HepG2 (cell line): ENCODE results near the gene JAZF1. TPM values are rescaled to one million over a fixed set of nuclear protein-coding genes. Genes with fewer than 3 reads are reported as not detected.

Experiments
- ATAC-seq: fragments of 200-7000 bp; cut with Tn5 transposase; 3 replicates; pipeline ENCODE4 v1.9.1; 2020; ENCODE audit warnings: mild to moderate bottlenecking, moderate library complexity
- BruUV-seq: library from RNA; stranded (reverse); fragments of 400-500 nt; replicated peaks from 2 replicates; lab custom pipeline; 2021; lab: Mats Ljungman, UMichigan
- CTCF ChIA-PET: fragments of 300-600 bp; formaldehyde crosslinking; extraction: SDS; loops from one replicate; lab custom pipeline; 2021; ENCODE audit warnings: low total read pairs, inconsistent platforms, low intra/inter-chr PET ratio; lab: Yijun Ruan, JAX
- POLR2A ChIA-PET: fragments of 350-600 bp; sonication (Branson Sonifier 250); formaldehyde crosslinking; loops from one replicate; lab custom pipeline; 2020; ENCODE audit warnings: antibody characterized with exemption, inconsistent platforms; lab: Yijun Ruan, JAX
- DNase-seq: peaks from one replicate; pipeline ENCODE4 v3.0.0-alpha.2; 2015; ENCODE audit warnings: low spot score
- FAIRE-seq: peaks from 3 replicates; lab custom pipeline; 2011; peaks lifted over from hg19 to GRCh38; lab: Jason Lieb, UNC
- H2AFZ ChIP-seq: one replicate; pipeline ENCODE4 v1.6.1; 2011; ENCODE audit warnings: low read length, inconsistent platforms
- H3K27ac ChIP-seq: fragments of 300-600 bp; 3 replicates; pipeline ENCODE4 v1.8.0; 2011; ENCODE audit warnings: mixed run types, mild to moderate bottlenecking, mixed read lengths, low read length, inconsistent platforms; ENCODE audit not compliant: insufficient read depth; ENCODE audit errors: extremely low read length
- H3K27me3 ChIP-seq, 2 experiments: fragments of 200-600 bp in 1 of 2; 2 replicates in 1 of 2; 3 replicates in 1 of 2; pipeline versions ENCODE4 v1.6.0 to v1.8.0; 2011; ENCODE audit warnings: low read length in 2 of 2, mild to moderate bottlenecking in 2 of 2, moderate library complexity in 2 of 2, inconsistent platforms in 1 of 2; ENCODE audit not compliant: insufficient read depth in 2 of 2, control insufficient read depth in 1 of 2
- H3K36me3 ChIP-seq, 2 experiments: fragments of 200-600 bp in 1 of 2; replicated peaks in 1 of 2; 2 replicates in 1 of 2; 3 replicates in 1 of 2; pipeline versions ENCODE4 v1.5.1 to v1.8.0; 2011; ENCODE audit warnings: low read length in 2 of 2, inconsistent platforms in 1 of 2; ENCODE audit not compliant: insufficient read depth in 2 of 2, control insufficient read depth in 1 of 2
- H3K4me1 ChIP-seq: 2 replicates; pipeline ENCODE4 v1.5.1; 2012; ENCODE audit warnings: low read length, inconsistent platforms; ENCODE audit not compliant: insufficient read depth
- H3K4me2 ChIP-seq: 2 replicates; pipeline ENCODE4 v1.6.0; 2011; ENCODE audit warnings: low read depth, low read length, inconsistent platforms
- H3K4me3 ChIP-seq, 3 experiments: fragments of 200-600 bp in 1 of 3; sonication (generic), shearing (Covaris generic) in 1 of 3; replicated peaks in 1 of 3; 2 replicates each; pipeline ENCODE4 v1.5.1; 2011 to 2016; ENCODE audit warnings: low read length in 3 of 3, inconsistent platforms in 2 of 3, low read depth in 2 of 3, mild to moderate bottlenecking in 2 of 3, control low read depth in 1 of 3, mixed read lengths in 1 of 3; ENCODE audit not compliant: insufficient read depth in 1 of 3
- H3K79me2 ChIP-seq: one replicate; pipeline ENCODE4 v1.6.1; 2011; ENCODE audit warnings: low read length, inconsistent platforms; ENCODE audit not compliant: insufficient read depth
- H3K9ac ChIP-seq: 2 replicates; pipeline ENCODE4 v1.6.0; 2011; ENCODE audit warnings: mild to moderate bottlenecking, low read depth, low read length, inconsistent platforms; ENCODE audit not compliant: insufficient read depth
- H3K9me3 ChIP-seq: 2 replicates; pipeline ENCODE4 v1.5.1; 2012; ENCODE audit warnings: mild to moderate bottlenecking, low read length
- H4K20me1 ChIP-seq: 2 replicates; pipeline ENCODE4 v1.6.0; 2011; ENCODE audit warnings: inconsistent platforms, mild to moderate bottlenecking, low read length, moderate library complexity; ENCODE audit not compliant: insufficient read depth
- AFF4 ChIP-seq: sonication (generic); formaldehyde crosslinking; IDR thresholded peaks from 2 replicates; pipeline ENCODE4 v1.4.0; 2020; ENCODE audit warnings: missing genetic modification reagents
- ARID5B ChIP-seq: IDR thresholded peaks from 2 replicates; pipeline ENCODE4 v1.4.0; 2020; ENCODE audit warnings: mild to moderate bottlenecking, missing genetic modification reagents
- HNRNPK ChIP-seq: fragments of 200-400 bp; formaldehyde crosslinking; IDR thresholded peaks from 2 replicates; pipeline ENCODE4 v1.6.1; 2018; ENCODE audit warnings: low read length, low read depth, moderate library complexity, mild to moderate bottlenecking; ENCODE audit not compliant: poor library complexity, severe bottlenecking
- JUND ChIP-seq: sonication (generic); formaldehyde crosslinking; IDR thresholded peaks from 2 replicates; pipeline ENCODE4 v1.8.0; 2022; ENCODE audit warnings: mild to moderate bottlenecking, missing genetic modification reagents
- KDM6A ChIP-seq: IDR thresholded peaks from 2 replicates; pipeline ENCODE4 v1.6.1; 2016; ENCODE audit warnings: low read depth
- NFE2 ChIP-seq: sonication (generic); formaldehyde crosslinking; IDR thresholded peaks from 2 replicates; pipeline ENCODE4 v1.4.0; 2020; ENCODE audit warnings: missing genetic modification reagents
- SIN3B ChIP-seq: fragments of 150-350 bp; IDR thresholded peaks from 2 replicates; pipeline ENCODE4 v1.6.1; 2014; ENCODE audit warnings: low read length
- TARDBP ChIP-seq: sonication (generic); formaldehyde crosslinking; IDR thresholded peaks from 2 replicates; pipeline ENCODE4 v1.8.0; 2022; ENCODE audit warnings: mild to moderate bottlenecking, missing genetic modification reagents
- ZNF10 ChIP-seq: sonication (generic); formaldehyde crosslinking; IDR thresholded peaks from 2 replicates; pipeline ENCODE4 v1.4.0; 2020; ENCODE audit warnings: mild to moderate bottlenecking, low read depth, missing genetic modification reagents, borderline replicate concordance
- ZNF121 ChIP-seq: sonication (generic); formaldehyde crosslinking; IDR thresholded peaks from 2 replicates; pipeline ENCODE4 v1.5.0; 2020; ENCODE audit warnings: mild to moderate bottlenecking, missing genetic modification reagents
- ZNF3 ChIP-seq: IDR thresholded peaks from 2 replicates; pipeline ENCODE4 v1.7.0; 2017; ENCODE audit warnings: inconsistent platforms
- ZNF329 ChIP-seq: sonication (generic); formaldehyde crosslinking; IDR thresholded peaks from 2 replicates; pipeline ENCODE4 v1.9.0; 2021; ENCODE audit warnings: low read depth, mild to moderate bottlenecking, missing genetic modification reagents
- ZNF773 ChIP-seq: sonication (generic); formaldehyde crosslinking; IDR thresholded peaks from 2 replicates; pipeline ENCODE4 v1.4.0; 2020; ENCODE audit warnings: missing genetic modification reagents, borderline replicate concordance
- ZNF816 ChIP-seq: sonication (generic); formaldehyde crosslinking; IDR thresholded peaks from 2 replicates; pipeline ENCODE4 v1.8.0; 2022; ENCODE audit warnings: missing genetic modification reagents, mild to moderate bottlenecking, borderline replicate concordance
- WGBS: methylation state at CpG from one replicate; pipeline ENCODE4 v1.1.6; 2017; ENCODE audit warnings: low lambda C conversion rate; 5-methylcytosine and 5-hydroxymethylcytosine counted together
- in situ Hi-C: cut with HindIII; loops from 2 replicates; pipeline ENCODE4 v1.10.0; 2017; ENCODE audit warnings: low pct_unique_long_range_greater_than_20kb; ENCODE audit not compliant: extremely low pct_ligation_motif_present
- intact Hi-C: fragments of 100-400 bp; cut with micrococcal nuclease; formaldehyde crosslinking; loops from one replicate; pipeline ENCODE4 v1.10.0; 2022; ENCODE audit not compliant: unreplicated experiment
- polyA plus RNA-seq, 8 experiments: library from polyadenylated mRNA; depleted of rRNA in 3 of 8; stranded (reverse) in 7 of 8; unstranded in 1 of 8; fragments of >200 nt; fragmentation: Illumina TruSeq in 4 of 8; extraction: Trizol in 4 of 8; gene quantifications; 2 replicates each; pipeline versions ENCODE4 v1.2.1 to v1.2.3, GENCODE V29; 2011 to 2016; ENCODE audit warnings: low read depth in 4 of 8, missing spikeins in 1 of 8, mixed read lengths in 1 of 8; ENCODE audit not compliant: insufficient read depth in 1 of 8
- total RNA-seq, 5 experiments: library from RNA; depleted of rRNA; stranded (reverse); fragments of >200 nt; fragmentation: Illumina TruSeq; extraction: Trizol; gene quantifications; 2 replicates each; pipeline ENCODE4 v1.2.3, GENCODE V29; 2016; ENCODE audit warnings: low read depth in 1 of 5
- TF ChIP-seq, protein P1 (sequence below): sonication (generic); formaldehyde crosslinking; IDR thresholded peaks from 2 replicates; pipeline ENCODE4 v1.4.0; 2020; ENCODE audit warnings: mild to moderate bottlenecking, missing genetic modification reagents

JAZF1 gene
- total and polyA plus RNA-seq, 2 of the 13 experiments (the other 11 are each of a cell fraction or from before 2014, with no cell fraction given): not detected

GRCh38 chr7:28168393-28169158 lies 12.0 kb downstream of the JAZF1 start:
- Histone ChIP-seq H3K27me3 (peaks cover 1 to 9% of the 10 kb centered on the region in 2 experiments; a peak in 4 of 5 replicates), H2AFZ (no peak overlapping the region), H3K9ac (no peak overlapping the region), H3K36me3 (no peaks in the 10 kb centered on the region), H3K4me2 (no peak overlapping the region), H3K9me3 (no peaks in the 10 kb centered on the region), H3K27ac (no peak overlapping the region), H3K79me2 (no peaks in the 10 kb centered on the region), H4K20me1 (no peaks in the 10 kb centered on the region), H3K4me3 (no peak overlapping the region), H3K4me1 (no peaks in the 10 kb centered on the region)
- FAIRE-seq (no peak), ATAC-seq (no peak), DNase-seq (no peak)
- POLR2A ChIA-PET: no interaction called here
- CTCF ChIA-PET: no interaction called here
- in situ Hi-C loops (no loop called here), intact Hi-C loops (no loop called here)
- WGBS: 9% methylated on average over 5 of the region's 5 CpGs
- no TSS peak for BruUV-seq
- TF ChIP-seq ARID5B (CRISPR knock-in tag): no peak
- TF ChIP-seq SIN3B: no peak
- TF ChIP-seq ZNF10 (CRISPR knock-in tag): no peak
- no peak for TF ChIP-seq ZNF3 (CRISPR knock-in tag)
- no peak for TF ChIP-seq ZNF773 (CRISPR knock-in tag)
- TF ChIP-seq JUND: no peak
- TF ChIP-seq ZNF121 (CRISPR knock-in tag): no peak
- no peak for TF ChIP-seq HNRNPK
- no peak for TF ChIP-seq AFF4 (CRISPR knock-in tag)
- TF ChIP-seq TARDBP (CRISPR knock-in tag): no peak
- no peak for TF ChIP-seq NFE2 (CRISPR knock-in tag)
- TF ChIP-seq ZNF816 (CRISPR knock-in tag): no peak
- no peak for TF ChIP-seq ZNF329 (CRISPR knock-in tag)
- TF ChIP-seq, protein P1, sequence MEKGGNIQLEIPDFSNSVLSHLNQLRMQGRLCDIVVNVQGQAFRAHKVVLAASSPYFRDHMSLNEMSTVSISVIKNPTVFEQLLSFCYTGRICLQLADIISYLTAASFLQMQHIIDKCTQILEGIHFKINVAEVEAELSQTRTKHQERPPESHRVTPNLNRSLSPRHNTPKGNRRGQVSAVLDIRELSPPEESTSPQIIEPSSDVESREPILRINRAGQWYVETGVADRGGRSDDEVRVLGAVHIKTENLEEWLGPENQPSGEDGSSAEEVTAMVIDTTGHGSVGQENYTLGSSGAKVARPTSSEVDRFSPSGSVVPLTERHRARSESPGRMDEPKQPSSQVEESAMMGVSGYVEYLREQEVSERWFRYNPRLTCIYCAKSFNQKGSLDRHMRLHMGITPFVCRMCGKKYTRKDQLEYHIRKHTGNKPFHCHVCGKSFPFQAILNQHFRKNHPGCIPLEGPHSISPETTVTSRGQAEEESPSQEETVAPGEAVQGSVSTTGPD: no peak
- no peak for TF ChIP-seq KDM6A (CRISPR knock-in tag)
